ENCODE measurements around the gene MRPL9.
"Not testable (repeated sequence)": the region's sequence is repeated elsewhere in the genome, so short reads cannot be mapped to it uniquely, and the experiment has no call there.

Gene MRPL9

DNA sequence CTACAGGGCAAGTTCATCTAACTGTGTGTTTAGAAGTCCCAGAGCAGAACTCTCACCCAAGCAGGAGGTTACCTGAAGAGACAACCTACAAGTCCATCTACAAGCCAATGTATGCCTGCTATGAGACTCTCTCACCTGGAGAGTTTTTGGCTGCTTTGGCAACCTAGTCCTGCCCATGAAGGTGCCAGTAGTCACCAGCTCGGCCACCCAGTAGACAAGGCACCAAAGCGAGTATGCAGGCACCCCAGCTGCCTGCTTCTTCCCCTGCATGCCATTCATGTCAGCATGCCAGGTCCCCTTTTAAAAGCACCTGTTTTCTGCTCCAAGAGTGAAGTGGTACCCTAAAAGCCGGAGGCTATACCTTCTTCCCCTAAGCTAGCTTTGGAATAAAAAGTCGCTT, 21.8 kb downstream of the MRPL9 start:
- DNase-seq: no peak
- in situ Hi-C loops (cut with HindIII; ENCODE audit: low pct_ligation_motif_present, low pct_unique_long_range_greater_than_20kb, low sequenced_read_pairs): no loop called here

DNA sequence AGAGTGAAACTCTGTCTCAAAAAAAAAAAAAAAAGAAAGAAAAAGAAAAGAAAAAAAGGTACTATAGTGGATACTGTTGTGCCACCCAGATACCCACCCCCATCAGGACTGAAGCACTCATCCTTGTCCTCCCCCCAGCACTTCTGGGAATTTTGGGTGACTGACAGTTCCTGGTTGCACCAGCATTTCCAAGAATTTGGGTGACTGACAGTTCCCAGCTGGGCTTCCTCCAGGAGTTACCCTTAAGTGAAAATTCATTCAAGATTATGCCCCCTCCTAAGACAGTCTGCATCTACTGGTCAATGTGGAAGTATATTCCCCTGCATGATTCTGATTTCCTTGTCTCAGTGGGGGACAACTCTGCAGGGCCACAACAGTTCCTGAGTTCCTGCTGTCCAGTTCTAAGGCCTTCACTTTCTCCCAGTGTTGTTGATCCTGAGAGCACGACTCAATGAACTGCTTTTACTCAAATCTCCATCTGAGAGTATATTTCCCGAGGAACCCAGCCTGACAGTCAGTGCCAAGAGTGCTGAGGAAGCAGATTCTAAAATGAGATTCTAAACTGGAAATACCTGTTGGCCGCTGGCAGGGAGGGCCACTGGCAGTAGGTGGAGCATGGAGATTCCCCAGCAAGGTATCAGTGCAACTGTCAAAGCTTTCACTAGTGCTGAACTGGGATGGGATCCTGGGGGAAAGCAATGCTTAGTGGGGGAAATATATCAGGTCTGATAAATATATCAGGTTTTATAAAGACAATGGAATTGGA, 23.5 kb downstream of the MRPL9 start:
- no peak for DNase-seq
- in situ Hi-C loops (cut with HindIII; ENCODE audit: low pct_ligation_motif_present, low pct_unique_long_range_greater_than_20kb, low sequenced_read_pairs): no loop called here

- no peak for DNase-seq
- in situ Hi-C loops (cut with HindIII; ENCODE audit: low pct_ligation_motif_present, low pct_unique_long_range_greater_than_20kb, low sequenced_read_pairs): no loop called here
Measured at GRCh38 chr1:151737479-151737878, 25.8 kb downstream of the MRPL9 start.

- in situ Hi-C loops (cut with HindIII; ENCODE audit: low pct_ligation_motif_present, low pct_unique_long_range_greater_than_20kb, low sequenced_read_pairs): no loop called here
- DNase-seq: no peak
Measured at GRCh38 chr1:151737026-151737425, 26.3 kb downstream of the MRPL9 start.

GRCh38 chr1:151733995-151734394, 29.3 kb downstream of the MRPL9 start:
- DNase-seq; in situ Hi-C loops (cut with HindIII; ENCODE audit: low pct_ligation_motif_present, low pct_unique_long_range_greater_than_20kb, low sequenced_read_pairs): not testable (repeated sequence)

- in situ Hi-C loops (cut with HindIII; ENCODE audit: low pct_ligation_motif_present, low pct_unique_long_range_greater_than_20kb, low sequenced_read_pairs): no loop called here
- DNase-seq: no peak
Measured at GRCh38 chr1:151733126-151733525, 30.2 kb downstream of the MRPL9 start.

DNA sequence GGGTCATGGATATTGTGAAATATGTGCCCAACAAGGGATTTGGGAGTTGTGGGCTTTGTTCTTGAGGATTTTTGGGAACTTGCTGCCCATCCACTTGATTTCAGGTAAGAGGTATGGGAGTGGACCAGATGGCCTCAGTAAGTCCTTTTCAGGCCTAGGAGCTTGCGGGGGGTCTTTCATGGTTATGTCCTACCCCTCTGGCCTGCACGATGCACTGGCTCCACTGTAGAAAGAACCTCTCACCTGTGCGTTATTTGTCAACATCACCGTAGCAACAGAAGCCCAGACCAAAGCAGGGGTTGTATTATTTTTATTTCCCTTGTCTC, 33.4 kb downstream of the MRPL9 start:
- in situ Hi-C loops (cut with HindIII; ENCODE audit: low pct_ligation_motif_present, low pct_unique_long_range_greater_than_20kb, low sequenced_read_pairs): no loop called here
- DNase-seq: no peak

GRCh38 chr1:151729157-151729965, 33.9 kb downstream of the MRPL9 start:
- in situ Hi-C loops (cut with HindIII; ENCODE audit: low pct_ligation_motif_present, low pct_unique_long_range_greater_than_20kb, low sequenced_read_pairs): no loop called here
- DNase-seq: no peak

- DNase-seq: no peak
- in situ Hi-C loops (cut with HindIII; ENCODE audit: low pct_ligation_motif_present, low pct_unique_long_range_greater_than_20kb, low sequenced_read_pairs): no loop called here
Measured at GRCh38 chr1:151728151-151729054, 34.9 kb downstream of the MRPL9 start.

GRCh38 chr1:151723726-151724370, 39.4 kb downstream of the MRPL9 start:
- DNase-seq: no peak
- in situ Hi-C loops (cut with HindIII; ENCODE audit: low pct_ligation_motif_present, low pct_unique_long_range_greater_than_20kb, low sequenced_read_pairs): no loop called here

DNA sequence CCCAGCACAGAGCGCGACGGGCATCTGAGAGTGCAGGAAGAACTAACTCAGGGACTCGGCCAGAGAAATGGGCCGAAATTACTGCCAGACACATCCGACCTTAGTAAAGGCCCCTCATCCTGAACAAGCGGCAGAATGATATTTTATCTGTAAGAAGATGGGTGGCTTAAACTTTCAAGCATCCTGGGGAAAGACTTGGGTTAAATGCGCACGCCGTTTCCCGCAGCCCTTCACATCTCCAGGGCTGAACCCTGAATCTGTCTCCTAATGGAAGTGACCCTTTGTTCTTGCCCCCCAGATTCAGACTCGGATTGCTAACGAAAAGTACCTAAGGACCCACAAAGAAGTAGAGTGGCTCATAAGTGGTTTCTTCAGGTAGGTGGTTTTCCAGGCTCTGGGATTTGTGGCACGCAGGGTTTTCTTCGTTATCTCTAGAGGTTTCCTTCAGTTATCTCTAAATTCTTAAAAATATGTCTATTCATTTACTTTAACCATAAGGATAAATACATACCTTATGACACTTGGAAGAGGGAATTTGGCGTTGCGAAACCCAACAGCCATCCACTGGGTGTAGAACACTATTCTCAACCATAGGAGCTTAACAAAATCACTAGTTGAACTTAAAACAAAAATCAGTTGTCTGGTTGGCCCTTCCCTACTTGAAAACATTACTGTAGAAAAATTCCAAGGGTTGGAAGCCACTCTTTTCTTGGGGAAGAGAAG, 41.3 kb downstream of the MRPL9 start:
- no peak for DNase-seq
- in situ Hi-C loops (cut with HindIII; ENCODE audit: low pct_ligation_motif_present, low pct_unique_long_range_greater_than_20kb, low sequenced_read_pairs): no loop called here

GRCh38 chr1:151720974-151721787, 42.1 kb downstream of the MRPL9 start, which contains the start of gene RIIAD1:
RIIAD1 (plus strand) TSS chr1:151721522; CDS start chr1:151721537, 15 bp downstream.
- in situ Hi-C loops (cut with HindIII; ENCODE audit: low pct_ligation_motif_present, low pct_unique_long_range_greater_than_20kb, low sequenced_read_pairs): no loop called here
- DNase-seq: peak; percentile 13

- in situ Hi-C loops (cut with HindIII; ENCODE audit: low pct_ligation_motif_present, low pct_unique_long_range_greater_than_20kb, low sequenced_read_pairs): no loop called here
- no peak for DNase-seq
Measured at GRCh38 chr1:151720554-151720953, 42.7 kb downstream of the MRPL9 start.

DNA sequence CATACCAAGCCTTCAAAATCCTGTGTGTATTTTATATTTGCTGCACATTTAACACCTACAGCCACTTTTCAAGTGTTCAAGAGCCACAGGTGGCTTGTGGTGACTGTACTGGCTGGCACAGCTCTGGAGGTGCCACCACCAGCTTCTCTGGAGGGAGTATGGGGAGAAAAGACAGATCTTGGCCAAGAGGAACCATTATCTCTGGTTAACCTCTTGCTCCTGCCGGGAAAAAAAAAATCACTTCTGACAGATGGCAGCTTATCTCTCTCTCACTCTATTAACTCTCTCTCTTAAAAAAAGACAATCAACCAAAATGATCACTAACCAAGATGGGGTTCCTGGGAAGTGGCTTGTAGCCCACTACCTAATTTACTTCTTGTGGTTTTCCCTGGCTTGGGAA, 43.2 kb downstream of the MRPL9 start:
- in situ Hi-C loops (cut with HindIII; ENCODE audit: low pct_ligation_motif_present, low pct_unique_long_range_greater_than_20kb, low sequenced_read_pairs): no loop called here
- no peak for DNase-seq

DNA sequence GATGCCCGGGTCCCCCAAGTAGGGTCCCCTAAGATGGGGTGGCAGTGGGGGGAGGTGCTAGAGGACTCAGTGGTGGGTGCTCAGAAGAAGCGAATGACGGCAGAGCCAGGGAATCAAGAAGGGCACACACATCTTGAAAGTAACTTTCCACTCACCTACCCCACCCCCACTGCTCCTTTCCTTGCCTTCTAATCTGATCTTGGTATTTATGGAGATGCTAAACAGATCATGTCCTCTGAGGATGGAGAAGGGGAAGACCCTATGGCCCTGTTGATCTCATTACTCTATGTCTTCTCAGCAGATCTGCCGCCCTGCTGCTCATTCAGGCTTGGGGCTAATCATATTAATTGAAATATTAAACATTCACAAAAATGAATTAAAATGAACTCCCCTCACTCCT, 44.6 kb downstream of the MRPL9 start:
- no peak for DNase-seq
- in situ Hi-C loops (cut with HindIII; ENCODE audit: low pct_ligation_motif_present, low pct_unique_long_range_greater_than_20kb, low sequenced_read_pairs): no loop called here

DNA sequence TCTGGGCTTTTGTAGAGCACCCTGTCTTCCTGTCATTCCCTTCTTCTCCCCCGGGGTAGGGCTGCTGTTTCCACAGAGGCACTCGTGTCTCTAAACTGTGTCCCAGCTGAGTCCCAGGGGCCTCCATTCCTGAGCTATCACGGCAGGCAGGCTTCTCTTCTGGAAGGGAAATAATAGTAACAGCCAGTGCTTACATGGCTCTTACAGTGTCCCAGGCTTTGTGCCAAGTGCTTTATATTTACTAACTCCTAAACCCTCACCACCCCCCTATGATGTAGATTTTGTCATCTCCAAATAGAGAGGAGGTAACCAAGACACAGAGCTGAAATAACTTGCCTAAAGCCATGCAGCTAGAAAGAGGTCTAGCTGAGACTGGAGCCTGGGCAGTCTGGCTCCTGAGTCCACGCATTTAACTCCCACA, 45.3 kb downstream of the MRPL9 start:
- no peak for DNase-seq
- in situ Hi-C loops (cut with HindIII; ENCODE audit: low pct_ligation_motif_present, low pct_unique_long_range_greater_than_20kb, low sequenced_read_pairs): no loop called here

All from ACHN (cell line).